GM12865 (cell line): Measurements from ENCODE around the gene ACOT11.
"Not testable (repeated sequence)": the region's sequence is repeated elsewhere in the genome, so short reads cannot be mapped to it uniquely, and the experiment has no call there.

Experiments
- DNase-seq: peaks from one replicate; pipeline ENCODE4 v3.0.0; 2010; ENCODE audit warnings: low read depth
- H3K4me3 ChIP-seq: 2 replicates; pipeline ENCODE4 v1.5.1; 2011; ENCODE audit warnings: mild to moderate bottlenecking, low read depth, low read length, control low read depth
- TF ChIP-seq, protein P1 (sequence below): IDR thresholded peaks from 2 replicates; pipeline ENCODE4 v1.5.1; 2011; ENCODE audit warnings: low read length, control low read depth, low read depth, inconsistent platforms; ENCODE audit not compliant: insufficient read depth; ENCODE audit errors: missing control alignments

Gene ACOT11

DNA sequence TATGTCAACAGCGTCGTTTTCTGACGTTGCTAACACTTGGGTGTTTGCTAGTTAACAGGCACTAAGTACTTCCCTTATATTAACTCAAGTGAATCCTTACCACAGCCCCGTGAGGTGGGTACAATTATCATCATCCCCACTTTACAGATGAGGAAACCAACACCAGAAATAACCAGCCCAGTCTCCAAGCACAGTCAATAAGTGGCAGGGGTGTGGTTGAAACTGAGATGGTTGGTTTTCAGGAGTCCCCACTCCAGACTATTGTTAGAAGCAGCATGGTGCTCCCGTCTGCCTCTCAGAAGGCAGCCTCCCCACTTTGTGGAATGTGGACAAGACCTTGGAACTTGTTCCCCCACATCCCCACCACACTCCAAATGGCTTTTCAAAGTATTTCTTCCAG lies 45.7 kb upstream of the ACOT11 start:
- TF ChIP-seq, protein P1, sequence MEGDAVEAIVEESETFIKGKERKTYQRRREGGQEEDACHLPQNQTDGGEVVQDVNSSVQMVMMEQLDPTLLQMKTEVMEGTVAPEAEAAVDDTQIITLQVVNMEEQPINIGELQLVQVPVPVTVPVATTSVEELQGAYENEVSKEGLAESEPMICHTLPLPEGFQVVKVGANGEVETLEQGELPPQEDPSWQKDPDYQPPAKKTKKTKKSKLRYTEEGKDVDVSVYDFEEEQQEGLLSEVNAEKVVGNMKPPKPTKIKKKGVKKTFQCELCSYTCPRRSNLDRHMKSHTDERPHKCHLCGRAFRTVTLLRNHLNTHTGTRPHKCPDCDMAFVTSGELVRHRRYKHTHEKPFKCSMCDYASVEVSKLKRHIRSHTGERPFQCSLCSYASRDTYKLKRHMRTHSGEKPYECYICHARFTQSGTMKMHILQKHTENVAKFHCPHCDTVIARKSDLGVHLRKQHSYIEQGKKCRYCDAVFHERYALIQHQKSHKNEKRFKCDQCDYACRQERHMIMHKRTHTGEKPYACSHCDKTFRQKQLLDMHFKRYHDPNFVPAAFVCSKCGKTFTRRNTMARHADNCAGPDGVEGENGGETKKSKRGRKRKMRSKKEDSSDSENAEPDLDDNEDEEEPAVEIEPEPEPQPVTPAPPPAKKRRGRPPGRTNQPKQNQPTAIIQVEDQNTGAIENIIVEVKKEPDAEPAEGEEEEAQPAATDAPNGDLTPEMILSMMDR = no peak
- H3K4me3 ChIP-seq = no peak overlapping the region
- DNase-seq = peak; percentile 35

DNA sequence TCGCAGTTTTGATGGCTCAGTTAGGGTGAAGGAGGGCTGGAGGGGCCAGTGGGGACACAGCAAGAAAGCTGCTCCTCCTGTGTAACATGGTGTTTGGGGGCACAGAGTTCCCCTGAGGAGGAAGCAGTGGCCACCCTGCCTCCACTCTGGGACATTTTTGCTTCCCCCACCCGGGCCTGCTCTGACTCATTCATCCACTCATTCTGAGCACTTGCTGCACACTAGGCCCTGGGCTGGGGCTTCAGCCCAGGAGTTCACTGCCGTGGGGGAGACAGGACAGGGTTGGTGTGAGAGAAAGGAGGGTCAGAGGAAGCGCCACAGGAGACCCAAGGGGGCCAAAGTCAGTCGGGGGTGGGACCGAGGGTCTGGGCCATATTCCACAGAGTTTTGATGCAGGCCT lies 41.4 kb upstream of the ACOT11 start:
- no peak overlapping the region for H3K4me3 ChIP-seq
- TF ChIP-seq, protein P1 = no peak
- DNase-seq = peak; percentile 29

DNA sequence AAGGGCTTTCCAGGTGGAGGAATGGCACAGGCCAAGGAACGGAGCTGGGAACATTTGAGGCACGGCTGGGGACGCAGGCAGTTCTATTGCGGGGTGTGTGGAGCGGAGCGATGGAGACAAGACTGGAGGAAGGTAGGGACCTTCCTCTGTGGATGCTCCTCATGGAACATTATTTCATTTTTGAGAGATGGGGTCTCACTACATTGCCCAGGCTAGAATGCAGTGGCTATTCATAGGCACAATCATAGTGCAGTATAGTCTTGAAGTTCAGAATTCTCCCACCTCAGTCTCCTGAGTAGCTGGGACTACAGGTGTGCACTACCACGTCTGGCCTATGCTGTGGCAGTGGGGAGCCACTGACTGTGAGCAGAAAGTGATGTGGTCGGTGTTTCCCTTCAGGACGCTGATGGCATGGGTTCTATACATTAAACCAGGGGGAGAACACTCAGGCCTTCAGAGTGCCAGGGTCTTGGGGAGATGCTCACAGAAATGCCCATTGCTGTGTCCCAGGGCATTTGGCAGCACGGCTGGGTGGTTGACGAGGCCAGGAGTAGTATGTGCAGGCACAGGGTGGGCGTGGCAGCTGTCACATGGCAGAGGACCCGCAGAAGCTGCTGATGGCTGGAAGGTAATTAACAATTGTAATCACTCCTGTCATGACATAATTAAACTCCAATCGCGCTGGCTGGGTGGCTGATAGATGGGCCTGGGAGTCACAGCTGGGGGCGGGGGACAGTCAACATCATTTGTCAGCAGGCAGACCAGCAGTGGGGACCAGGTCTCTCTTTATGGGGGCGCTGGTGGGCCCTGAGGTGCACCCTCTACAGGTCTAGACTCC lies 40.8 kb upstream of the ACOT11 start:
- H3K4me3 ChIP-seq = no peak overlapping the region
- TF ChIP-seq, protein P1 = no peak
- DNase-seq = no peak

DNA sequence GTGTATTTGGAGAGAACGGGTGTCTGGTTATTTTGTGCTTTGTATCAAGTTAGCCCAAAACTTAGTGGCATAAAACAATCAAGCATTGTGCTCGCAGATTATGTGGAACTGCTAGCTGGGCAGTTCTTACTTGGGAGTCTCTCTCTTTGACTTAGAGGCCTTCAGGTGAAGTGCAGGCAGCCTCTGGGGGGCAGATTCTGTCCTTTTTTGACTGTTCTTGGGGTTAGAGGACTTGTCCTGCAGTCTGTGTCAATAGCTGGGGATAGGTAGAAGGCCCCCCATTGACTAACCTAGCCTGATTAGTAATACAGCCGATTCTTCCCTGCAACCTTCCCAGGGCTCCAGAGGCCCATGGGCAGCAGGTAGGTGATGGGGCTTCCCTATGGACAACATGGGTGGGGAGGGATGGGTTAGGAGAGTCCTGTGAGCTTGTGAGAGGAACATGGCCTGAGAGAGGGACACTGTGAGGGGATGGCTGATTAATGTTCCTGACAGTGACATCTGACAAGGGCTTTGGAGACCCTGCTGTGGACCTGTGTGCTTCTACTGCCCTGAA lies 37.2 kb upstream of the ACOT11 start:
- TF ChIP-seq, protein P1 = no peak
- DNase-seq = no peak
- H3K4me3 ChIP-seq = no peak overlapping the region

DNA sequence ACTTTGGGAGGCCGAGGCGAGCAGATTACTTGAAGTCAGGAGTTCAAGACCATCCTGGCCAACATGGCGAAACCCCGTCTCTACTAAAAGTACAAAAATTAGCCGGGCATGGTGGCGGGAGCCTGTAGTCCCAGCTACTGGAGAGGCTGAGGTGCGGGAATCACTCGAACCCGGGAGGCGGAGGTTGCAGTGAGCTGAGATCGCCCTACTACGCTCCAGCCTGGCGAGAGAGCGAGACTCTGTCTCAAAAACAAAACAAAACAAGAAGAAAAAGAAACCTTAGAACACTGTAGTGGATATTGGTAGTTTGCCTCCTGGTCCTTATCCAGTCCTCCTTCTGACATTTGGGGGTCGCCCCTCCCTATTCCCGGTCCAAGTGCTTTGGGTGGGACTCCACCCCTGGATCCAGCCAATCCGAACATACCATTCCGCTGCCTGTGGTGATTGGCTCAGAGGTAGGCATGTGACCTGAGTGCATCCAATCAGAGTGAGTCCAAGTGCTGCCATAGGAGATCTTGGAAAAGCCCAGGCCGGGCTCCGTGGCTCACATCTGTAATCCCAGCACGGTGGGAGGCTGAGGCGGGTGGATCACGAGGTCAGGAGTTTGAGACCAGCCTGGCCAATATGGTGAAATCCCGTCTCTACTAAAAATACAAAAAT lies 34.0 kb upstream of the ACOT11 start:
- not testable (repeated sequence) for DNase-seq

DNA sequence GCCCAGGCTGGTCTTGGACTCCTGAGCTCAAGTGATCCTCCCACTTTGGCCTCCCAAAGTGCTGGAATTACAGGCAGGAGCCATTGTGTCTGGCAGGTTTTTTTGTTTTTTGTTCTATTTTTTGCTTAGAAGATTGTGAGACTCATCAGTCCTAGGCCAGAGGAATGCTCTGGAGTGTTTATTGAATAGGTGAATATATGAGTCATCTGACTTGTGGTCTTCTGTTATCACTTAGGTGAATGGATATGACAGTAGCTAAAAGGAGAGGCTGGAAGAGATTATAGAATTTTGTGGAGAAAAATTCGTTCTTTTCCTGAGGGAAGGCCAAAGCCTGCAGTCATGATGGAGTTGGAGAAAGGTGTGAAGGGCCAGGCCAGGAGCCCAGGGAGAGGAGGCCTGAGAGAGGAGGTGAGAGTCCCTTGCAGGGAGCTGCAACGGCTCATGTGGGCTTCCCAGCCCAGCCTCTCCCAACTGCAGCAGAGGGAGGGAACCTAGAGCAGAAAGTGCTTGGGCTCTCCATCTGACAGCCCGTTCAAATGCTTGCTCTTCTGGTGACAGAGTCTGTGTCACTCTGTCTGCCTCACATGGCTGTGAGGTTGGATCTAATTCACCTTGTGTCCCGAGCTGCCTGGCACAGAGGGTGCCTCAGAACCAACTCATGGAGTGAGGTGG lies 31.6 kb upstream of the ACOT11 start:
- no peak overlapping the region for H3K4me3 ChIP-seq
- DNase-seq = no peak
- TF ChIP-seq, protein P1 = no peak

More for the DNA sequence above, 34.0 kb upstream of the ACOT11 start:
- H3K4me3 ChIP-seq = not testable (repeated sequence)

DNA sequence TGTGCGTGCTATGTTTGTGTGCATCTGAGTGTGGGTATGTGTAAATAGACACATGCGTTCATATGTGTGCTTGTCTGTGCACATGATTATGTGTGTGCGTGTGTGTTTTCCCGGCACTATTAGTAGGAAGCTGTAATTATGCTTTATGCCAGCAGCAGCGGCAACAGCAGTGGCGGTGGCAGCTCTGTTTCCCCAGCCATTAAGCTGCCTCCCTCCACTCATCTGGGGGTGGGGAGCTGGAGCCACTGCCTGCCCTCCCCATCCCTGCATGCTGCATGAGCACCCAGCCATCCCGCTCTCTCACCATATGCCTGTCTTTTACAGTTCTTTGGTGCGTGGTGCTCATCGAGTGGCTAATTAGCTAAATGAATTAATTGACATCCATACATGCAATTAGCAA lies 30.5 kb upstream of the ACOT11 start:
- TF ChIP-seq, protein P1 = no peak
- DNase-seq = no peak
- no peak overlapping the region for H3K4me3 ChIP-seq
